GM18868 (cell line): ENCODE measurements around the gene CST1.
"Not testable (repeated sequence)": the region's sequence is repeated elsewhere in the genome, so short reads cannot be mapped to it uniquely, and the experiment has no call there.

Experiments
- ATAC-seq: cut with Tn5 transposase; IDR thresholded peaks from one replicate; pipeline ENCODE4 v1.9.1; 2021; ENCODE audit warnings: mild to moderate bottlenecking, moderate library complexity; ENCODE audit not compliant: unreplicated experiment

The CST1 gene

DNA sequence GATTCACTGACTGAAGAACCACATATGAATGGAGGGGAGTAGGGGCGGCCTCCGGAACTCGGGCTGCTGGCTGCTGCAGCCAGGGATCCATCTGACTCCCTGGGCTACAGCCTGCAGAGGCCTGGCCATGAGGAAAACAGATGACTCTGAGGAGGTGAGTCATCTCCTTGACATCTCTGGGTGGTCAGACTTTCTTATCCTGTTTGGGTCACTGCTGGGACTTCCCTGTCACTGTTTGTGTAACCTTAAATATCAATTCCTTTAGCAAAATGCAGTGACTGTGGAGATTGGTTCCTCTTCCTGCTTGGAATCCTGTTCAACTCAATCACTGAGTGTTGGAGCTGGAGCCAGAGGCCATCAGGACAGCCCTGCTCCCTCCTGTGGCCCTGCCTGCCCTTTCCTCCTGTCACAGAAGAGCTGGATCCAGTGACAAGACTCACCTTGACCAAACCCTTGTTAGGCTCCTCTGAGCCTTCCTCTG is 4.4 kb upstream of the CST1 start:
- not testable (repeated sequence) for ATAC-seq

DNA sequence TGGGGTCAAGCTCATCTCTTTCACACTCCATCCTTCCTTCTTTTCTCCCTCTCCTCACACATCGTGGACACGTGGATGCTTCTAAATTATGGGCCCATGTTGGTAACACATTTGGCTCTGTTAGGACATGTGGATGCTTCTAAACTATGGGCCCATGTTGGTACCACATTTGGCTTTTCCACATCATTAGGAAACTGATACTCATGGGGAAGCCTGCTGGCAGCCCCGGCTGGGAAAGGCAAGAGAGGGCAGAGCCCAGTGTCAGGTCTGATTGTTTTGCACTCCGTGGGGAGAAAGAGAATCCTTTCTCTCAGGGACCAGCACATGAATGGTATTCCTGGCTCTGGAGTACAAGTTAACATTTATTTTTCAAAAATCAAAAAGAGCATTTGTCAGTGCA is 4.0 kb upstream of the CST1 start:
- ATAC-seq: no peak

DNA sequence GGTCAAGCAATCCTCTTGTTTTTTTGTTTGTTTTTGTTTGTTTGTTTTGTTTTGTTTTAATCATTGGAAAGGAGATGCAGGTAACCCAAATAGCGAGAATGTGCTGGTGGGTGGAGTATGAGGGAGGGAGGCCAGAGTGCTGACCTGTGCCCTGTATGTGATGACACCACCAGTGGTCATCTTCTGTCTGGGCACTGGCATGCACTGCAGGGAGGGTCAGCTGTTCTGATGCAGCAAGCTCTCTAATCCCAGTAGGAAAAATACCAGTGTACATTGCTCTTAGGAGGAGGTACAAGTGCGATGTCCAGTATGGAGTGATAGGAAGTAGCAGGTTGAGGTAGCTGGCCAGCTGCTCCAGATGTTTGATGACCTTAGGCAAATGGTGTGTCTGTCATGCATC is 2.9 kb upstream of the CST1 start:
- ATAC-seq: no peak

DNA sequence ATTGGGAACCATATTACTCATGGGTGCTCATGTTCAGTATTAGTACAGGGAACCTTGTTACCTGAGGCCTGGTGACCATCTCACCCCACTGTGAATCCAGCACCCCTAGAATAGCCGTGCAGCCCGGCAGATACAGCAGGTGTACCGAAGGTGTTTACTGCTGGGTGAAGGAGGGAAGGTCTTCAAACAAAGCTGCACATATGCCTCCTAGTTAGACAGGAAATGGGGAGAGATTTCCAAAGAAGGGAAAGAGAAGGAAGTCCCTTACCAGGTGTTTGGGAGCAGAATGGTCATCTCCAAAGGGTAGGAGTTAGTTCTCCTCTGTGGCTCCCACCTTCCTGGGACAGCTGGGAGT is 2.4 kb upstream of the CST1 start:
- ATAC-seq: no peak

DNA sequence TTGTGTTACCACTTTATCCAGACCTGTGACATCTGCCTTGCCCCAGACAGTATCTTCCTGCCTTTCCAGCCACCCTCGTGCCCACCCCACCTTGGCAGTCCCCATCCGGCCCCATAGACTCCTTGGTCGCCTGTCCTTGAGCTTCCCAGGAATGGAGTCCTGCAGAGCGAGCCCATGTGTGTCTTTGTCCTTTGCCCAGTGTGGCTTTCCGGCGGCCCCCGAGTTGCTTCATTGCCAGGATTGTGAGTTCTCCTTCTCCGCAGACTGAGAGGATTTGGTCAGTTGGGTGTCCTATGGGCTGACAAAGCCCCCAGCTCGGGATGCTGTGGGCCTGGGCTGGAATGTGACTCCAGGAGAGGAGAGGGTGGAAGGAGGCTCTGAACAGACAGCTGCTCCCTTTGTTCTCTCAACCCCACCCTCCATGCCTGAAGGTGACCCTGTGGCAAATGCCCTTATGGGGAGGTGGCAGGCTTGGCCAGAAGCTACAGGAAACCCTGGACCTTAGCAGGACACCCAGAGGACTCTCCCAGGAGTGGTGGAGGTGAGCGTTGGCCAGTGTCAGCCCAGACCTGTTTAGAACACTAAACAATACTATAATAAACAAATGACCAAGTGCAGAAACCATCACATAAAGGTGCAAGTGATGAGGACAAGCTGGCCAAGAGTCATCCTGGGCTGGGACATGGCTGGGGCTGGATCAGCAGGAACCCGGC is 1.9 kb upstream of the CST1 start:
- no peak for ATAC-seq

DNA sequence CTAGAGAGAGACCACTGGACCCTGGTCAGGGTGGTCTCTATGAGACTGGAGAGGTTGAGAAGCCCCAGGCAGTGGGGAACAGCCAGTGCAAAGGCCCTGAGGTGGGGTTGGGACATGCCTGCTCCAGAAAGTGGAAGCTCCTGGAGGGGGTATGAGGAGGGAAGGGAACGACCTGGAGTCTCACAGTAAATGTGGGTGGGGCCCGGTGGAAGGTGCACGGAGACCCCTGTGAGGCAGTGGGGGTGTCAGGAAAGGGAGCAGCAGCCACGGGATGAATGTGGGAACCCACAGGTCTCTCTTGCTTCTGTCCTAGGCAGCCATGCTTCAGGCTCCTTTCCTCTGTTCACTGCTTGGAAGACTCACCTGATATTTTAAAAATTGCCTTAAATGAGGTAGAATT is 1.3 kb upstream of the CST1 start:
- ATAC-seq: no peak

DNA sequence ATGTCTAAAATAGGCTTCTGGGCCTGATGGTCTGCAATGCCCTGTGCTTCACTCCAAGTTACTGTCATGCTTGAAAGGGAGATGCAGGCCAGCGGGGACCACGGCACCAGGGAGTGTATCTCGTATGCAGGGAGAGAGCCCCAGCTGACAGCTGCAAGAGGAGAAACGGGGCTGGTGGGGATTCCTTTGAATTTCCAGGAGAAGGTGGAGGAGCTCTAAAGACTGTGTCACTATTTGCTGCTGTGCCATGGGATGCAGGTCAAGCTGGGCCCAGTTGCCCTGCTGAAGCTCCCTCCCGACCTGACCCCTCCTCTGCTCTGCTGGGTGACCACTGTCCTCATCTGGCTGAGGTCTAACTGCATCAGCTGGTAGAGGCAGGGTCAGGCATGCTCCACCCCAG is 989 bp downstream of the CST1 start:
- no peak for ATAC-seq

DNA sequence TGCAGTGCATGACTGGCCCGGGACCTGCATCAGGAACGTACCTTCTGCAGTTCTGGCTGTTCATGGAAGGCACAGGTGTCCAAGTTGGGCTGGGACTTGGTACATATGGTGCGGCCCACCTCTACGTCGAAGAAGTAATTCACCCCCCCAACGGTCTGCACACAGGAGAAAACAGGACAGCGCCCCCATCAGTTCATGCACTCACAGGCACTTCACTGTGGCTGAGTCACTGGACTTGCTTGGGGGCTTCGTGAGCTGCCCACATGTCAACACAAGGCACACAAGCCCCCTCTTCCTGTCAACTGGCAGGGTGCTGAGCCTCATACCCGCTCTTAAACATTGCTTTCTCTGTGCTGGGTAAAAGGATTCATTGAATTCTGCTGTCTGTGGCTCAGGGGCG is 1.8 kb downstream of the CST1 start:
- ATAC-seq: not testable (repeated sequence)

DNA sequence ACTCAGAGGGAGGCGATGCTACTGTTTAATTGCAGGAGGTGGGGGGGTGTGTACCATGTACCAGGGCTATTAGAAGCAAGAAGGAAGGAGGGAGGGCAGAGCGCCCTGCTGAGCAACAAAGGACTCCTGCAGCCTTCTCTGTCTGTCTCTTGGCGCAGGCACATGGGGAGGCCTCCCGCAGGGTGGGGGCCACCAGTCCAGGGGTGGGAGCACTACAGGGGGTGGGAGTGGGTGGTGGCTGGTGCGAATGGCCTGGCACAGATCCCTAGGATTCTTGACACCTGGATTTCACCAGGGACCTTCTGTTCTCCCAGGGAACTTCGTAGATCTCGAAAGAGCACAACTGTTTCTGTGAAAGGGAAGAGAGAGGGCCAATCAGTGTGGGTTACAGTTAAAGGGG is 3.2 kb downstream of the CST1 start:
- not testable (repeated sequence) for ATAC-seq

DNA sequence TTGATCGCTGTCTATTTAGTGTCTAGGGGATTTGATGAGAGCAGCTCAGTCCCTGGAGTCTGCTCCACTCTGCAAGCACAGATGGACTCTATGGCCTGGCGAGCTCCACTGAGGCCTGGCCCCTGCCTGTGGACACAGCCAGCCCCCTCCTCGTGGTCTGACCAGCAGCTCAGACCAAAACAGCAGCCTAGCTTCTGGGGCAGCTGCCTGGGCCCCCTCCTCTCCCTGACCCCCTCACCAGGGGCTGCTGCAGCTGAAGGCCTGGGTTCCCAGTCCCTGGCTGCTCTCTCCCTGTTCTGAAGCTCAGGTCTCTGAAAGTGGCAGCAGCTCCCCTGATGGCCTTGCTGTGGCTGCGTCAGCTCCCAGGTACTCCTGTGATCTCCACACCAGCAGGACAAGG is 3.6 kb downstream of the CST1 start:
- not testable (repeated sequence) for ATAC-seq

DNA sequence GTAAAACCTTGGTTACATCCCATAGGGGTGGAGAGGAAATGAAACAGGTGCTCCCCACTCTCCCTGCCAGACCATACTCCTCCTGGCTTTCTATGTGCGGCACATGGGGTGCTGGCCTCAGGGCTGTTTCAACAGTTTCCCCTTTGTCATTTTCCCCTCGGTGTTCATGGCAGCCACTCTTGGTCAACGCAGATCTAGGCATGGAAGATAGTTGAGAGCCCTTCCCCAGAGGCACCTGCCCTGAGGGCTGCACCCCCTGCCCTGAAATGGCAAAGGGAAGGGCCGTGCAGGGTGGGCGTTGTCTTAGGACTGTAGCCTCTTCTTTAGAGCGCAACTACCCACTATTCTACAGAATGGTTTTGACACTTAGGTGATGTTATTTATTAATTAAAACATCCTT is 4.4 kb downstream of the CST1 start:
- no peak for ATAC-seq

DNA sequence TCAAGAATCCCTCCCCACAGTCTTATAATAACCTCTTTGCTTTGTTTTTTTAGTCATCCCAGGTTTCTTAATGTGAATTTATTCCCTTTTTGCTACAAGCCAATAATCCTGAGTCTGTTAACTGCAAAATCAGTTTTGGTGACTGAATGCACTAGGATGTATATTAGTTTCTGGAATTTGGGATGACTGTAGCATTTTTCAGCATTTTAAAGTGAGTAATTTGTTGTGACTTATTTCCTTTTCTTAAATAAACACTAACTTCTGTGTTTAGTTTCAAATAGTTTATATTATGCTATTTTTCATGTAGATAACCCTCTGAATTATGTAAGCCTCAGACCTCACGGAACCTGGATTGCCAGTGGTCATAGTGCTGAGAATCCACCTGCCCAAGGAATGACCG is 5.5 kb downstream of the CST1 start:
- no peak for ATAC-seq

DNA sequence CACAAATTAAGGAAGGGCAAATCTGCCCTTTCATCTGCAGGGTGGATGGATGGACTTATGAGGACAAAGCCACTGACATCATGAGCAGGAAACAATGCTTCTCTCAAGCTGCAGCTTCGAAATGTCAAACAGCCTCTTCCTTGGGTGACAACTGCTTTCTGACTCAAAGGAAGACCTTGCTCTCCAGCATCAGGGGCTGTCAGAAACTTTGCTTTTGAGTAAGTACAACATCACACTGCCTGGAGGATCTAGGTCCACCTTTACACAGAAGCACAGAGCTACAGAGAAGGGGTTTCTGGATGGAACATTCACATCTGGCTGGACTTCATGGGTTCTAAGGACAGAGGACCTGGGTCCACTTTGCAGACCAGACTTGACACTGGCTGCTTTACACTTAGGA is 5.9 kb downstream of the CST1 start:
- ATAC-seq: no peak

DNA sequence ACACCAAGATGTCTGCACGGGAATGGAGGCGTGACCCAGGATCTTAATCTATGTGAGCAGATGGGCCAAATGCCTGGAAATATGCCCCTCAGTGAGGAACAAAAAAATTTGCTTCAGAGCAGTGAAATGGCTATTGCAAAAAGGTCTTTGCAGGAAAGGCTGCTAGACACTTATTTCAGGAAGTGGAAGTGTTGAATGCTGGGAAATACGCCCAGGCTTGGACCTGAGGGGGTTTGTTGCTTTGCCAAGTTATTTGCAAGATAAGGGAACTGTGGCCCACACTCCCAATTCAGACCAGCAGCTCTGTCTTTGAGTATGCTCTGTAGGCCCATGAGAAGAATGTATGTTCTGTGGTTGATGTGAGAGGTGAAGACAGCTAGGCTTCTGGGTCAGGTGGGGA is 15.3 kb downstream of the CST1 start:
- ATAC-seq: not testable (repeated sequence)

DNA sequence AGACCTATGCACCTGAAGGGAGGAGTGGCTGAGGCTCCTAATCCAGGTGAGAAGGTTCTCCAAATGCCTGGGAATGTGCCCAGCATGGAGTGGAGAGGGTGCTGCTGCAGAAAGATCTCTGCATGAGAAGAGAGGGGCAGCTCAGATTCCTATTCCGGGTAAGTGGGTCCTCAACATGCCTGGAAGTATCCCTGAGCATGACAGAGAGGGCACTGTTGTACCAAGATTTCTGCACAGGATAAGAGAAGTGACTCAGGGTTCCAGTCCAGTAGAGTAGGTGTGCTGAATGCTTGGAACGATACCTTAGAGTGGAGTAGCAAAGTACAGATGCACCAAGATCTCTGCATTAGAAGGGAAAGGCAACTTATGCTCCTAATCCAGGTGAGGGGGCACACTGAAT is 15.8 kb downstream of the CST1 start:
- ATAC-seq: not testable (repeated sequence)

DNA sequence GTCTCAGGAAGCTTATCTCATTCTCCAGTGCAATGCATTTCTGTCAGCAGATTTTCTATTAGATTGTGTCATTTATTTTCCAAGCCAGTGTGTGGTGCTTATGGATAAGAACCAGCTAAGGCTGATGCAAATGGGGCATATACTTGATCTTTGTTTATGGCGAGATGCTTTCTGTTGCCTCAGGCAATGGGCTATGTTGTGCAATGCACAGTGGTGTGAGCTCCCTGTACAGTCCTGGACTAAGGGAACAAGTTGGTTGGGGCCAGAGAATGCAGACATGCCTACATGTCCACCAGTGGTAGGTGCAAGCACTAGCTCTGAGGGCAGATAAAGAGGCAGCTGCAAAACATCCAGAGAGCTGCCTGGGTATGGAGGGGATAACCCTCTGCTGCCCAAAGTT is 16.3 kb downstream of the CST1 start:
- not testable (repeated sequence) for ATAC-seq

DNA sequence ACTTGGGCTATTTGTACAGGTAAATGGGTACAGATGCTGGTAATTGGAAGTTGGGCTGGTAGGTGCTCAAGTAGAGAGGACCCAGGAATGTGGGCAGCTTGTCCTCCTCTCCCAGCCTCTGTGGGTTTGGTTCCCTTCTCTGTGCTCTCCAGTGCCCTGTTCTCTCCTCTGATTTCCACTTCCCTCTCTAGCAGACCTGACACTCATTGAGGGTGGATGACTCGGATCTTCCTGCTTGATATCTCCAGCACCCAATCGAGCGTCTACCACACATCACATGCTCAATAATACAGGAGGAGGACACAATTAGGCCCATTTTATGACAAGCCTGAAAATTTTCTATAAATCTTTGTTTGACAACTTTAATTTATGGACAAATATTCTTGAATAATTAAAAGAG is 23.7 kb downstream of the CST1 start:
- ATAC-seq: no peak

DNA sequence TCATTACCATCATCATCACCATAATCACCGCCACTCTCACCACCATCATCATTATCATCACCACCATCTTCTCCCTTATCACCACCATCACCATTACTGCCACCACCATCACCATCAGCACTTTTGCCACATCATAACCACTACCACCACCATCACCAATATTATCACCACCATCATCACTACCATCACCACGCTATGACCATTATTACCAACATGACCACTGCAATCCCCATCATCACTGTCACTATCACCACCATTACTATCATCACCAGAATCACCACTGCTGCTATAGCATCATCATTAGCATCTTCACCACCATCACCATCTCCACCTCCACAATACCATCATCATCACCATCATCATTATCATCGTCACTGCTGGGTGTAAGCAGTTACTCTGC is 25.6 kb downstream of the CST1 start:
- no peak for ATAC-seq

DNA sequence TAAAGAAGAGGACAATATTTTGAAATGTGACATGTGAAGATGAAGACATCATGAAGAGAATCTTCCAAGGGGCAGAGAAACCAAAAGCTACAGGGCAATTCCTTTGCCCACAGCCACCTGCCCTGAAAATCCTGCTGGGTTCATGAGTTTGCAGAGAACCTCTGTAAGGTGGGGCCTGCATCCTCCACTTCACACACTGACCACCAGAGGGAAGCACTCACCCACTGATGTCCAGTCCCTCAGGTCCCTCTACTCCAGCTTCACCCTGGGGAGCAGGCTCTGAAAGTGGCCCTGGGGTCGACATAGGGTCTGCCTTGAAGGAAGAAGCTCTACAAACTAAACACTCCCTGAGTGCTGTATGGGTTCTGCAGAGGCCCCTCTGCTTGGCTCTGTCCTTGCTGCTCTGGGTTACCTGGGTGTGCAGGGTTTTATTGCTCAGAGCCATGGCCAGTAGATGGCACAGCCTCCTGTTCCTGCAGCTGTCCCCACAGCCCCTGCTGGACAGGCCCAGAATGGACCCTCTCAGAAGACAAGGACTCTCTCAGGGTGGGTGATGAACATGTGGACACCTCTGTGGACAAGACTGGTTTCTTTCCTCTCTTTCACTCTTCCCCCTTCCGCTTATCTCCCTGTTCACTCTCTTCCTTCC is 27.0 kb downstream of the CST1 start:
- peak; percentile 77 for ATAC-seq

DNA sequence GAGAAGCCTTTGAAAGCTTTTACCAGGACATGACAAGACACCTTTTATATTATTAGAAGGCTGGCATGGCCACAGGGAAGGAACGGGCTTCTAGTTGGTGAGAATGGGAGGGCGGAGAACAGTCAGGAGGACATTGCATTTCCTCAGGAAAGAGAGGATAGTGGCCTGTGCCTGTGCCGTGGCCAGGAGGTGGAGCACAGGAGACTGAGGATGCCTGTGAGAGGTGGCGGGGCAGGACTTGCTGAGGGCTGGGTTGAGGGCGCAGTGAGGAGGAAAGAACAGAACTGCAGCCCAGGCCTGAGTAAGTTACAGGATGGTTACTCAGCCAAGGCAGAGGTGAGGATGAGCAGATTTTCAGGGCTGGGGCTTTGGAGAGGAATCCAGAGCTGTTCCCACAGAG is 27.9 kb downstream of the CST1 start:
- ATAC-seq: not testable (repeated sequence)

DNA sequence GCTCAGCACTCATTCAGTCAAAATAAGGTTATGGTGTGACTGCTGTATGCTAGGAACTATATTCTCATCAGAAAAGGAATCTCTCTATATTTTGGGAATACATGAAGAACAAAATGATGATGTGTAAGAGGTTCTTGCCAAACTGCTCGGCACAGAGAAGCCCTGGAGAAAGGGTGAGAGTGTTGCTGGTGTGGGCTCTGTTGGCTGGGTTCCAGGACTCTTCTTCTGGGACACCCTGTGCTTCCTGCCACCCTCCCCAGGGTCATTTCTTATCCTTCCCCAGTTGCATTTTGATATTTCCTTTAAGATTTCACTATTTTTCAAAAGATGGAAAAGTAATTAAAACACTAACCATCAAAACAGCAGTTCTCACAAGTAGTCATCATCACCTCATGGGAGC is 28.8 kb downstream of the CST1 start:
- no peak for ATAC-seq

DNA sequence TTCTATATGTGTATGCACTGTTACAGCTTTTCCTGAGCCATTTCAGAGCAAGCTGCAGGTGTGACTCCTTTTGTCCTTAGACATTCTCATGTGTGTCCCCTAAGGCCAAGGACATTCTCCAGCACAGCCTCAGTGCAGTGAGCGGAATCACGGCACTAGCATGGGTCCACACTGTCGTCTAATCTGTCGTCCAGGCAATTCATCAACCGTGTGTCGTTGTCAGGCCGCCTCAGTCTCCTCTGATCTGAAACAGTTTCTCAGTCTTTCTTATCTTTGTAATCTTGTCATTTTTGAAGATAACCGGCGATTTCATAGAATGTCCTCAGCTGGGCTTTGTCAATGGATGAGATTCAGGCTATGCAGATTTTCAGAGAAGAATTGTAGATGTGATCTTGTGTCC is 31.4 kb downstream of the CST1 start:
- not testable (repeated sequence) for ATAC-seq

DNA sequence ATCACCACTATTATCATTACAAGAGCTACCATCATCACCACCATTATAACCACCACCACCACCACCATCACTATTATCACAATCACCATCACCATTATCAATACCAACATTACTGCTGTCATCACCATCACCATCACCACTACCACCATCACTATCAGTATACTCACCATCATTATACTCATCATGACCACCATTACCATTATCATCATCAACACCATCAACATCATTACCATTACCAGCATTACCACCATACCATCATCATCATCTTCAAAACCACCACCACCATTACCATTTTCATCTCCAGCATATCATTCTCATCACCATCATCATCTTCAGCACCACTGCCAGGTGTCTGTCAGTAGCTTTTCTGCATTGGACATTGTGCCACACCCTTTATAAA is 39.0 kb downstream of the CST1 start:
- not testable (repeated sequence) for ATAC-seq
